NCI-H1417 (cell line): ENCODE data around the gene CAMTA1.

Source experiments
- DNase-seq, 3 experiments: peaks; one replicate each; lab custom pipeline; 2025; lab: John Stamatoyannopoulos, UW

The CAMTA1 gene

DNA sequence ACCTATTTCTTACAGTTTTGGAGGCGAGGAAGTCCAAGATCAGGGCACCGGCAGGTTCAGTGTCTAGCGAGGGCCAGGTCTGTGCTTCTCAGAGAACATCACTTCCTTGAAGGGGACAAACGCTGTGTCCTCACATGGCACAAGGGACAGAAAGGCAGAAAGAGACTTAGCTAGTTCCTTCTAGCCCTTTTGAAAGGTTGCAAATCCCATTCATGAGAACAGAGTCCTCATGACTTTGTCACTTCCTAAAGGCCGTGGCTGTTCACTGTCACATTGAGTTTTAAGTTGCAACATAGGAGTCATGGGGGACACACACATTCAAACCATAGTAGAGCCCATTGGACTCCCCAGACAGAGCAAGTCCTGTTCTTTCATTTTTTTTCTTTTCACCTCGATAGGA is 1026.2 kb downstream of the CAMTA1 start:
- no peak for DNase-seq

DNA sequence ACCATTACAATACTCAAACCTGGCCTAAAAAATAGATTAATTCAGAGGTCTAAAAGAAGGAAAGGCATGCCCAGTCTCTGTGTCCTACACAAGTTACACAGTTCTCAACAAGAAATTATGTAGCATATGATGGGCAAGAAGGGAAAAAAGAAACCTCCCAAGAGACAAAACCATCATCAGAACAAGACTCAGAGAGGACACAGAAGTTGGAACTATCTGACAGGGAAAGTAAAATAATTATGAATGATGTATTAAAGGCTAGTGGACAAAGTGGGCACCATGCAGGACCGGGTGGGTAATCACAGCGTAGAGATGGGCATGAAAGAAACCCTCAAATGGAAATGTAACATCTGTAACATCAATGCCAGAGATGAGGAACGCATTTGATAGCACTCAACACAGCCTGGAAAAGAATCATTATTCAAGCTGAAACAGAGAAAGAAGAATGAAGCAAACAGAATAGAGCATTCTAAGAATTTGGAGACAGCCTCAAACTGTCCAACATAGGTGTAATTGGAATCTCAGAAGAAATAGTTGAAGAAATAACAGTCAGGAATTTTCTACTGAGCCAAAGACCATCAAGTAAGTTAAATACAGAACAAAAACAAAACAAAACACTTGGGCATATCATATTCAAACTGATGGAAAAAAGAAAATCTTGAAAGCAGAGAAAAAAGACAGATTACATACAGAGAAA is 1028.6 kb downstream of the CAMTA1 start:
- DNase-seq, result no peak
